GM12872 (cell line): ENCODE data around the gene CENPQ.

Experiments
- CTCF ChIP-seq: IDR thresholded peaks from 3 replicates; pipeline ENCODE4 v1.5.1; 2011; ENCODE audit warnings: low read depth, mild to moderate bottlenecking, low read length, moderate library complexity; ENCODE audit not compliant: insufficient read depth

CENPQ gene

GRCh38 chr6:49454787-49455709, 8.1 kb upstream of the CENPQ start:
- TF ChIP-seq CTCF, result no peak

GRCh38 chr6:49457771-49458170, 5.4 kb upstream of the CENPQ start:
- no peak for TF ChIP-seq CTCF

- TF ChIP-seq CTCF, result no peak
These were observed 1.1 kb upstream of the CENPQ start for GRCh38 chr6:49462071-49462470.

GRCh38 chr6:49462599-49462926, 607 bp upstream of the CENPQ start:
- no peak for TF ChIP-seq CTCF

GRCh38 chr6:49463612-49463967, 420 bp downstream of the CENPQ start:
- TF ChIP-seq CTCF, result no peak

GRCh38 chr6:49464691-49465090, 1.5 kb downstream of the CENPQ start:
- TF ChIP-seq CTCF, result no peak

GRCh38 chr6:49468042-49468441, 4.9 kb downstream of the CENPQ start:
- TF ChIP-seq CTCF, result no peak
